RKO (cell line): ENCODE measurements around the gene RANBP1.
"Not testable (repeated sequence)": the region's sequence is repeated elsewhere in the genome, so short reads cannot be mapped to it uniquely, and the experiment has no call there.

ENCODE experiments used
- DNase-seq: peaks from one replicate; pipeline ENCODE4 v3.0.0-alpha.2; 2016; ENCODE audit warnings: low spot score

The RANBP1 gene

DNA sequence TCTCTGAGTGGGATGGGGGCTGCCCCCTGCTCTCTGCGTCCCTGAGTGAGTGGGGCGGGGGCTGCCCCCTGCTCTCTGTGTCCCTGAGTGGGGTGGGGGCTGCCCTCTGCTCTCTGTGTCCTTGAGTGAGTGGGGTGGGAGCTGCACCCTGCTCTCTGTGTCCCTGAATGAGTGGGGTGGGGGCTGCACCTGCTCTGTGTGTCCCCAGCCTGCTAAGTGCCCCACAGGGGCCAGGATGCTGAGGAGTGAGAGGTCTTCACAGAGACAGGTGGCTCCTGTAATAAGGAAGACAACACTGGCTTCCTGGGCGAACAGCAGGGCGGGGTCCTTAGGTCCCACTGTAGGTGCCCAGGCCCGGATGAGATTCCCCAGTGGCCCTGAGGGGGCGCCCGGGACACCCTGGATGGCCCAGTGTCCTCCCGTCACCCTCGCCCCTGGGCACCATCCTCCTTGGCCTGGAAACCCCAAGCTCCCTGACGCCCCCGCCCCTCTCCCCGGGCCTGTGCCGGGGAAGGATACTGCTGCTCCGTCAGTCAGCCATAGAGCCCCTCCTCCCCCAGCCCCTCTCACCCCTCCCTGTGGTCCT, 38.8 kb downstream of the RANBP1 start:
- DNase-seq = no peak

GRCh38 chr22:20155330-20156041, 39.6 kb downstream of the RANBP1 start:
- DNase-seq = no peak

DNA sequence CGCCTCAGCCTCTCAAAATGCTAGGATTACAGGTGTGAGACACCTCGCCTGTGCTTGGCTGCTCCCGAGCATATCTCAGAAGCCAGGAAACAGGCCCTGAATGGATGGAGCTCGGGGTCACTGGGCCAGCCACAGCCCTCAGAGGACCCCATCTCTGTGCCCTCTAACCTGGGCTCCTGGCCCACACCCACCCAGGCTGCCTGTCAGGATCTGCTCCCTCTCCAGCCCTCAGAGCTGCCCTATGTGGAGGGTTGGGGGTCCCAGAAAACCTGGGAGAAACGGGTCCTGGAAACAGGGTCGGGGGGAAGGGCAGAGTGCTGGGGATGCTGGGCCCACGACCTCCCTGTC, 40.1 kb downstream of the RANBP1 start:
- no peak for DNase-seq

GRCh38 chr22:20156611-20157429, 40.9 kb downstream of the RANBP1 start:
- peak; percentile 59 for DNase-seq

DNA sequence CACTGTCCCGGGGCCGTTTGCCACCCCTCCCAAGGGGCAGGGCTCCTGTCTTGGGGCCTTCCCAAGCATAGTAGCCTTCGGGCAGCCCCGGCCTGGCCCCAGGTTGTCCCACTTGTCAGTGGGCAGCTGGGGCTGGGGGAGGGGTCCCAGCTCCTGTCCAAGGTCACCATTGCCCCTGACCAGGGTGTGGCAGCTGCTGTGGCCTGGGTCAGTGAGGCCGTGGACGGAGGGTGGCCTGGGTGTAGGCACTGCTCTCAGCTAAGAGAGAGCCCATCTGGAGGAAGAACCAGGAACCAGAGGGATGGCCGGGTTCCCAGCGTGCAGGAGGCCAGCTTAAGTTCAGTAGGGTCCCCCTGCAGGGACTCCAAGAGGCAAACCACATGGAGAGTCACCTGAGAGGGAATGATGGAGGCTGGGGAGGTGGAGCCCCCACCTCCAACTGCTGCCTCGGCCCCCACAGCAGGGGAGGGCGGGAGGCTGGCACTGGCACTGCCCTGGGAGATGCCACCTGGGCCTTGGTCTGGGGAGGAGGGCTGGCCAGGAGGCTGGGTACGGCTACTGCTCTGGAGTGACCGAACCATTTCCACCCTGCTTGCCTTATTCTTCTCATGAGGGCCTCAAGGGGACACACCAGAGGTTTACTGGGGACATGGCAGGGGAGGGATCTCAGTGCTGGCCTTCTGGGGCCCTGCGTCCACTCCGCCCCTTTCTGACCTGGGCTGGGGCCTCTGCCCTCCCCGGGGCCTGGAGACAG, 41.7 kb downstream of the RANBP1 start:
- no peak for DNase-seq

DNA sequence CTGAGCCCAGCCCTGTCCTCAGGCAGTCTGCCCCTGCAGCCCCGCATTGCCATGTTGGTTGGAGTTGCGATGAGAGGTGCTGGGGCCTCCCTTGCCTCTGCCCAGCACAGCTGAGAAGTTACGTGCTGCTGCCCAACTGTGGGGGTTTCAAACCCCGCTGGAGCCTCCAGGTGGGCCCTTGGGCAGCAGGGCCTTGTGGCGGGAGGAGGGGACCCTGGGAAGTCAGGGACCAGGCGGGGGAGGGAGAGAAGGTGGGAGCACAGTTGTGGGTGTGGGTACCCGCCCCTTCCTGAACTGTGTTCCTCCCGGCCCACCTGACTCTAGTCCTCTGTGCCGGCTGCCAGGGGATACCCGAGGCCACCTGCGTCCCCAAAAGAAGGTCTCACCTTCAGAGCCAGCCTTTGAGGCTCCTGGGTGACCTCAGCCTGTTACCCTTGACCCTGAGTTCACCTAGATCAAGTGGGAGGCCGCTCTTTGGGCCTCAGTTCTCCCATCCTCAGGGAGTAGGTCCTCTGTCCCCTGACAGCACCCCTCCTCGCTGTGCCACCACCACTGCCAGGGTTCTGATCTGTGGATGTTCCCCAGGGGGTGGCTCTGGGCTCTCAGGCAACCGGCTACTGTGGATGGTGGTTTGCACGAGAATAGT, 42.6 kb downstream of the RANBP1 start:
- no peak for DNase-seq

DNA sequence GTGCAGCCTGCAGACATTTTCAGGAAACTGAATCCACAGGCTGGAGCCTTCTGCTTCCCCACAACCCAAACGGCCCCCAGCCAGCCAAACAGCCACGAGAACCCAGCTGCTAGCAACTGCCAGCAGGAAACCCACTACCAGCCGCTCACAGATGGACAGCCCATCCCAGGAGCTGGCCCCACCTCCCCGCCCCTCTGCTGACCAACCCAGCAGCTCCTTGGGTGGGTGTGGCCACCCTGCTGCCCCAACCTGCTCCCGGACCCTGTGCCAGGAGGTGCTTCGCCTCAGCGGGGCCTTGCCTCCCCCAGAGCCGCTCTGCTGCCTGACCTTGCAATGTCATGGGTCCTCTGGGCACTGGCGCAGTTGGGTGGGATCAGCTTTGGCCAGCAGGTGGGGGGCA, 43.2 kb downstream of the RANBP1 start:
- DNase-seq = no peak

DNA sequence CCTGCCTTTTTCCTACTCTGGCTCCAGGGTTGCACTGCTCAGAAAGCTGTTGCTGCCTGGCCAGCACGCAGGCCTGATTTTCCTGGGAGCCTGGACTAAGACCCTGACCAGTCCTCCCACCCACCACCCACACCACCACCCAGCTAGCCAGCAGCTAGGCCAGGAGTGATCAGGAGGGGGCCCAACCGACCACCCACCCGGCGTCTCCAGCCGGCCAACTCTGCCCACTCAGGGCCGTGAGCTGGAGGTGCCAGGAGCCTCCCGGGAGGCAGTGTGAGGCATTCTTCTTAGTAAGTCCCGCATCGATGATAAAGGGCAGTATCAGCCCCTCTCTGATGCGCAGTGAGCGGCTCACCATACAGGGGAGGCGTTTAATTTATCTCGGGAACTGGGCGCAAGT, 43.6 kb downstream of the RANBP1 start:
- not testable (repeated sequence) for DNase-seq

DNA sequence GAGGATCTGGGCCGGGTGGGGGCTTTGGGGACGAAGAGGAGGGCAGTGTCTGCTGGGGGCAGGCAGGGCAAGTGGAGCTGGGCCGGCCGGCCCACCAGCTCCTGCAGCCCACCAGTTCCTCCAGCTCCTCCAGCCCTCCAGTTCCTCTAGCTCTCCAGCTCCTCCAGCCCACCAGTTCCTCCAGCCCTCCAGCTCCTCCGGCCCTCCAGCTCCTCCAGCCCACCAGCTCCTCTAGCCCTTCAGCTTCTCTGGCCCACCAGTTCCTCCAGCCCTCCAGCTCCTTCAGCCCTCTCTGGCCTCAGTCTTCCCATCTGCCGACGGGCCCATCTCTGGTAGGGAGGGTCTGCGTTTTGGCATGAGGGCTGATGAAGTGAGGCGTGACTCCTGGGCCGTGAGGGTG, 44.1 kb downstream of the RANBP1 start:
- DNase-seq = no peak

DNA sequence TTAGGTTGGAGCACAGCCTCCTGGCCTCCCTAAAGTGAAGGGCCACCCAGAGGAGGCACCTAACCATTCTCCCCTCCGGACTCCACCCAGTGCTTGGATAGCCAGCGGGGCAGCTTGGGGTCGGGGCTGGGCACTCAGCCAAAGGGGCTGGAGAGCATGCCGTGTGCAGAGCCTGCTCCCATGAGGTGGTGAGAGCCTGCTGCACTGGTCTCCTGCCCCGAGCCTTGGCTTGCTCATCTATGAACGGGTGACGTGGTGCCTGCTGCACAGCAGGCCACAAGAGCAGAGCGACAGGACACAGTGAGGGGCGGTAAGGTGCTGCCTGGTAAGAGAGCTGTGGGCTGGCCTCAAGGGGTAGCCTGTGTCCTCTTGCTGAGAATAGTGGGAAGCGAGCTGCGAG, 49.0 kb downstream of the RANBP1 start:
- no peak for DNase-seq

DNA sequence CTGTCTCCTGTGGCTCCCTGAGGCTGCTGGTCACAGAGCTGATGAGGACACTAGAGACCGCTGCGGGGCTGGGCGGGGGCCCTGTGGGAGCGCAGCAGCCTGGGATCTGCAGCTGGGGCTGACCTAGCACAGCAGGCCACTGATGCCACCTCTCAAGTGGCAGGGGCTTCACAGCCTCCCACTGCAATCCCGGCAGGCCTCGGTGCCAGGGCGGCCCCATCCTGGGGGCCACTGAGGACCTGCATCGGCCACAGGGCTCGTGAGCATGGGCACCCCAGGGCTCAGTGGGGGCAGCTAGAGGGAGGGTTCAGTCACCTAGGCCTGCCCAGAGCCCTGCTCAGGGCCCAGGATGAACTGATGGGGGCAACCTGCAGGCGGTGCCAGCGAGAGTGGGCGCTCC, 49.5 kb downstream of the RANBP1 start:
- DNase-seq = no peak

- no peak for DNase-seq
These were observed 50.0 kb downstream of the RANBP1 start for GRCh38 chr22:20165913-20166312.

- DNase-seq = no peak
These were observed 50.8 kb downstream of the RANBP1 start for GRCh38 chr22:20166703-20167102.

DNA sequence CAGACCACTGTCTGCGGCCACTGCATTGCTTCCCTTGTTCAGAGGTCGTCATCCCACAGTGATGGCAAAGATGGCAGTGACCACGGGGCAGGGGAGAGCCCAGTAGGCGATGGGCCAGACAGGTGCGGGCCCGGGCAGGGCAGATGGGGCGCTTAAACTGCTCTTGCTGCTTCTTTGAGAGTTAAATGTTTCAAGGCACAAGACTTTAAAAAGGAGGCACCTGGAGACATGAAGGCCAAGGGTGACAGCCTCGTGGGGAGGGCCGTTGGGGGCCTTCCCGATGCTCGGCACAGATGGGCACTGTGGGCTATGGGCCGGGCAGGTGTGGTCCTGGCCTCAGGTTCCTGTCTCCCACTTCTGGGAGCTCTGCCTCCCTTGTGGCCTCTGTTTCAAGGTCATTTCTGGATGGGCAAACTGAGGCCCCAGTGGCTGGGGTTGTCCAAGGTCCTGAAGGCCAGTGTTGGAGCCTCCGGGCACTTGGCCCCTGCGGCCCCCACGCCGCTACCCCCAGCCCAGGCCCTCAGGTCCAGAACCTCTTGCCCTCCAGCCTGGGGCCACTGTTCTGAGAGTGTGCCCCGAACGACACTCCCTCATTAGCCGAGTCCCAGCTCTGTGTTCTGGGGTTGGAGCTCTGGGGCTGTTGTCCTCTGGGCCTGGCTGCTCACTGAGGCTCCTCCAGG, 51.9 kb downstream of the RANBP1 start:
- no peak for DNase-seq

GRCh38 chr22:20169253-20169822, 53.4 kb downstream of the RANBP1 start:
- DNase-seq = no peak

DNA sequence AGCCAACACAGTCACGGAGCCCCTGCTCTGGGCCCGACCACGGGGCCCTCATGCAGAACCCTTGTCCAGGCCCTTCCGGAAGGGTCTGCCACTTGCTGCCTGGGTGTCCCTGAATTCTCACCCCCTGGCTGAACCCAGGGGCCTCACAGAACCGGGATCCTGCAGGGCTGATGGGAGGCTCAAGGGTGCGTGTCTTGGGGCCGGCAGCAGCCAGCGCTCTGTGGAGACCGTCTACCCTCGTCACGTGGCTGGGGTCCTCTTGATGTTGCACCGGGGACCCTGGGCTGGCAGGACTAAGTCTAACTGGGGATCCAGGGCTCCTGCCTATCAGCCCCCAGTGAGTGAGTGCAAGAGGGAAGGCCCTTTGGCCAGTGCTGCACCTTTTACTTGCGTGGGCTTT, 54.3 kb downstream of the RANBP1 start:
- no peak for DNase-seq

- no peak for DNase-seq
These were observed 55.6 kb downstream of the RANBP1 start for GRCh38 chr22:20171288-20172140.

GRCh38 chr22:20172141-20172613, 56.3 kb downstream of the RANBP1 start:
- no peak for DNase-seq

DNA sequence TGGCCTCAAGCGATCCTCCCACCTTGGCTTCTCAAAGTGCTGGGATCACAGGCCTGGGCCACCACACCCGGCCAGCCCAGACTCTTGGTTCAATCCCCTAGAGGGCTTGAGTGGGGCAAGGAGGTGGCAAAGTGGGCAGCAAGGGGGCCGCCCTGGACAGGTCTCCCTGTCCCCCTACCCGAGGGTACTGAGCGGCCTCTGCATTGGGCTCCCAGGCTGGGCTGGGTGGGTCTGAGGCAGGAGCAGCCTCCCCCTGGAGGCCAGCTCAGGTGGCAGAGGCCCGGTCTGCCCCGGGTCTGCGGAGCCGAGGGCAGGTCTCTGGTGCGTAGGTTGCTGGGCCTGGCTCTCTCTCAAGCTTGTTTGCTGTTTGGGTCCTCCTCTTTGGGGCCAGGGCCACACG, 57.3 kb downstream of the RANBP1 start:
- no peak for DNase-seq

DNA sequence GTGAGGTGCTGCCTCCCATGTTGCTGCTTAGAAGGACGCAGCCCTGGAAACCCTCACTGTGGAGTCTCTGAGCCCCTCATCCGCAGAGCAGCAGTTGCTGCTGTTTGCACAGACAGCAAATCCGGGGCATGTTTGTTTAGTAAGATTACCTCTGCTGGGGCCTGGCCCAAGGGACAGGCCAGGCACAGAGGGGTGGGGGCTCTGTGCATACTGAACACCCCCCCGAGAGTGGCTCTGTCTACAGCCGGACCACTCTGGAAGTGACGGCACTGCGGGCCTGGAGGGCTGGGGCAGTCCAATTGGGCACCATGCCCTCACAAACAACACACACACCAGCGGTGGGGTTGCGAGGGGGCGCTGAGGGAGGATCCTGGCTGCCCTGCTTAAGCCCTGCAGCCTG, 57.9 kb downstream of the RANBP1 start:
- no peak for DNase-seq
